ENCODE measurements around the gene SERGEF.

DNA sequence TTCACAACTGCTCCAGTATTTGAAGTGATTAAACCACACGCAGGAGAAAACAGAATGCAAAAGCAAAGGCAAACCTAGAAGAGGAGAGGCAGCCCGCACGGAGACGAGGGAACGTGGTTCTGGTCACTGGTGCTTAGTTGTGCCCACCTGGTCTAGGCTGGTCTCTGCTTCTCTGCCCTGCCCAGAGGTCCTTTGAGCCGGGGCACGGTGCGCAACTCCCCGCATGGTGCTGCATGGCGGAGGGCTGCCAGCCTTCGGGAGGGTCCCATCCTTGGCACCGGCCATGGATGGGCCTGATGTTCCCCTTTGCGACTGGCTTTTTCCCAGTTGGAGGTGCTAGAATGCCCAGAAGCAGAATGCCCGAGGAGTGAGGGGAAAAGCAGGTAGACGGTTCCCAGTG lies 232.2 kb downstream of the SERGEF start:
- no peak for TF ChIP-seq EZH2phosphoT487 (IDR thresholded peaks at IDR 0.05; ENCODE audit: borderline replicate concordance, low read length)
- TF ChIP-seq, protein P1, sequence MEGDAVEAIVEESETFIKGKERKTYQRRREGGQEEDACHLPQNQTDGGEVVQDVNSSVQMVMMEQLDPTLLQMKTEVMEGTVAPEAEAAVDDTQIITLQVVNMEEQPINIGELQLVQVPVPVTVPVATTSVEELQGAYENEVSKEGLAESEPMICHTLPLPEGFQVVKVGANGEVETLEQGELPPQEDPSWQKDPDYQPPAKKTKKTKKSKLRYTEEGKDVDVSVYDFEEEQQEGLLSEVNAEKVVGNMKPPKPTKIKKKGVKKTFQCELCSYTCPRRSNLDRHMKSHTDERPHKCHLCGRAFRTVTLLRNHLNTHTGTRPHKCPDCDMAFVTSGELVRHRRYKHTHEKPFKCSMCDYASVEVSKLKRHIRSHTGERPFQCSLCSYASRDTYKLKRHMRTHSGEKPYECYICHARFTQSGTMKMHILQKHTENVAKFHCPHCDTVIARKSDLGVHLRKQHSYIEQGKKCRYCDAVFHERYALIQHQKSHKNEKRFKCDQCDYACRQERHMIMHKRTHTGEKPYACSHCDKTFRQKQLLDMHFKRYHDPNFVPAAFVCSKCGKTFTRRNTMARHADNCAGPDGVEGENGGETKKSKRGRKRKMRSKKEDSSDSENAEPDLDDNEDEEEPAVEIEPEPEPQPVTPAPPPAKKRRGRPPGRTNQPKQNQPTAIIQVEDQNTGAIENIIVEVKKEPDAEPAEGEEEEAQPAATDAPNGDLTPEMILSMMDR (IDR thresholded peaks at IDR 0.05; ENCODE audit: low read depth, low read length, poor library complexity, severe bottlenecking) = no peak
